Measurements from ENCODE around the gene MPHOSPH6.
"Not testable (repeated sequence)": the region's sequence is repeated elsewhere in the genome, so short reads cannot be mapped to it uniquely, and the experiment has no call there.

MPHOSPH6 gene

GRCh38 chr16:82113741-82114140, 56.3 kb downstream of the MPHOSPH6 start:
- H3K4me1 Mint-ChIP-seq, result peaks cover 6% of the 10 kb centered on the region
- no peaks in the 10 kb centered on the region for H3K36me3 Mint-ChIP-seq (ENCODE audit: low read depth)
- H3K27ac Mint-ChIP-seq, result no peak overlapping the region
- H3K4me3 Mint-ChIP-seq, result no peak overlapping the region
- no peak for DNase-seq
- no peaks in the 10 kb centered on the region for H3K9me3 Mint-ChIP-seq
- TF ChIP-seq CTCF (IDR thresholded peaks at IDR 0.05), result no peak
- H3K27me3 Mint-ChIP-seq (ENCODE audit: low read depth, poor library complexity), result peaks cover 7% of the 10 kb centered on the region

GRCh38 chr16:82111944-82112343, 58.1 kb downstream of the MPHOSPH6 start:
- peaks cover 8% of the 10 kb centered on the region for H3K4me1 Mint-ChIP-seq
- no peaks in the 10 kb centered on the region for H3K9me3 Mint-ChIP-seq
- DNase-seq, result no peak
- no peaks in the 10 kb centered on the region for H3K36me3 Mint-ChIP-seq (ENCODE audit: low read depth)
- H3K27me3 Mint-ChIP-seq (ENCODE audit: low read depth, poor library complexity), result peaks cover 7% of the 10 kb centered on the region
- H3K4me3 Mint-ChIP-seq, result no peak overlapping the region
- H3K27ac Mint-ChIP-seq, result no peak overlapping the region
- no peak for TF ChIP-seq CTCF (IDR thresholded peaks at IDR 0.05)

GRCh38 chr16:82109266-82109665, 60.8 kb downstream of the MPHOSPH6 start:
- H3K27me3 Mint-ChIP-seq (ENCODE audit: low read depth, poor library complexity); H3K4me1 Mint-ChIP-seq; H3K4me3 Mint-ChIP-seq; H3K27ac Mint-ChIP-seq; H3K36me3 Mint-ChIP-seq (ENCODE audit: low read depth); H3K9me3 Mint-ChIP-seq; DNase-seq: not testable (repeated sequence)

GRCh38 chr16:82108774-82109173, 61.2 kb downstream of the MPHOSPH6 start:
- Mint-ChIP-seq H3K36me3 (ENCODE audit: low read depth) (no peaks in the 10 kb centered on the region), H3K4me1 (peaks cover 8% of the 10 kb centered on the region), H3K9me3 (no peaks in the 10 kb centered on the region), H3K27me3 (ENCODE audit: low read depth, poor library complexity) (peaks cover 9% of the 10 kb centered on the region), H3K4me3 (no peak overlapping the region), H3K27ac (no peak overlapping the region)
- TF ChIP-seq CTCF (IDR thresholded peaks at IDR 0.05), result no peak
- no peak for DNase-seq

GRCh38 chr16:82108100-82108499, 61.9 kb downstream of the MPHOSPH6 start:
- H3K9me3 Mint-ChIP-seq, result no peaks in the 10 kb centered on the region
- H3K27ac Mint-ChIP-seq, result no peak overlapping the region
- H3K36me3 Mint-ChIP-seq (ENCODE audit: low read depth), result no peaks in the 10 kb centered on the region
- DNase-seq, result no peak
- peaks cover 5% of the 10 kb centered on the region for H3K27me3 Mint-ChIP-seq (ENCODE audit: low read depth, poor library complexity)
- H3K4me3 Mint-ChIP-seq, result no peak overlapping the region
- peaks cover 8% of the 10 kb centered on the region for H3K4me1 Mint-ChIP-seq
- TF ChIP-seq CTCF (IDR thresholded peaks at IDR 0.05), result no peak

GRCh38 chr16:82105107-82105506, 64.9 kb downstream of the MPHOSPH6 start:
- peaks cover 18% of the 10 kb centered on the region for H3K27me3 Mint-ChIP-seq (ENCODE audit: low read depth, poor library complexity)
- DNase-seq, result no peak
- no peak overlapping the region for H3K4me3 Mint-ChIP-seq
- H3K4me1 Mint-ChIP-seq, result peaks cover 8% of the 10 kb centered on the region
- TF ChIP-seq CTCF (IDR thresholded peaks at IDR 0.05), result no peak
- H3K9me3 Mint-ChIP-seq, result peaks cover under 1% of the 10 kb centered on the region
- H3K27ac Mint-ChIP-seq, result no peak overlapping the region
- H3K36me3 Mint-ChIP-seq (ENCODE audit: low read depth), result no peaks in the 10 kb centered on the region

Data from nephron progenitor cell (in vitro differentiated cells).